Karpas-422 (cell line): ENCODE data around the gene FMN1. TPM values are rescaled to one million over a fixed set of nuclear protein-coding genes. Genes with fewer than 3 reads are reported as not detected.

Source experiments
- DNase-seq: peaks from one replicate; pipeline ENCODE4 v3.0.0-alpha.2; 2015
- H2AFZ ChIP-seq: fragments of 200-600 bp; sonication (generic); 2 replicates; pipeline ENCODE4 v1.6.1; 2014; ENCODE audit warnings: antibody characterized with exemption, low read length, mixed read lengths
- H3K27ac ChIP-seq: fragments of 200-600 bp; sonication (generic); 2 replicates; pipeline ENCODE4 v1.5.1; 2014; ENCODE audit warnings: mild to moderate bottlenecking, low read length, moderate library complexity
- H3K27me3 ChIP-seq: fragments of 200-600 bp; sonication (generic); 2 replicates; pipeline ENCODE4 v1.6.1; 2014; ENCODE audit warnings: low read length, mixed read lengths
- H3K36me3 ChIP-seq: fragments of 200-600 bp; sonication (generic); 2 replicates; pipeline ENCODE4 v1.6.1; 2014; ENCODE audit warnings: low read length, mixed read lengths; ENCODE audit not compliant: insufficient read depth
- H3K4me1 ChIP-seq: fragments of 200-600 bp; sonication (generic); 2 replicates; pipeline ENCODE4 v1.6.1; 2014; ENCODE audit warnings: mild to moderate bottlenecking, low read length, mixed read lengths
- H3K4me2 ChIP-seq: fragments of 200-600 bp; sonication (generic); 2 replicates; pipeline ENCODE4 v1.6.1; 2014; ENCODE audit warnings: low read length, low read depth, mild to moderate bottlenecking; ENCODE audit not compliant: poor library complexity, severe bottlenecking
- H3K4me3 ChIP-seq: fragments of 200-600 bp; sonication (generic); 2 replicates; pipeline ENCODE4 v1.5.1; 2014; ENCODE audit warnings: mild to moderate bottlenecking, antibody characterized with exemption, low read length, mixed read lengths
- H3K79me2 ChIP-seq: fragments of 200-600 bp; sonication (generic); 2 replicates; pipeline ENCODE4 v1.6.1; 2014; ENCODE audit warnings: mild to moderate bottlenecking, low read length, mixed read lengths
- H3K9ac ChIP-seq: fragments of 200-600 bp; sonication (generic); 2 replicates; pipeline ENCODE4 v1.6.0; 2014; ENCODE audit warnings: low read length
- H3K9me2 ChIP-seq: fragments of 200-600 bp; sonication (generic), shearing (Covaris generic); replicated peaks from 2 replicates; pipeline ENCODE4 v1.6.0; 2014; ENCODE audit warnings: mild to moderate bottlenecking, low read length, moderate library complexity; ENCODE audit not compliant: insufficient read depth
- H3K9me3 ChIP-seq: fragments of 300-700, 200-600 bp; sonication (generic); 2 replicates; pipeline ENCODE4 v1.6.1; 2014; ENCODE audit warnings: low read length, mixed read lengths
- H4K20me1 ChIP-seq: fragments of 200-600 bp; sonication (generic); 2 replicates; pipeline ENCODE4 v1.6.1; 2014; ENCODE audit warnings: mild to moderate bottlenecking, antibody characterized with exemption, low read length, low read depth; ENCODE audit not compliant: insufficient read depth
- total RNA-seq: library from RNA; depleted of rRNA; stranded (reverse); fragments of >200 nt; shearing (Covaris generic); gene quantifications from 2 replicates; pipeline ENCODE4 v1.2.3, GENCODE V29; 2014; ENCODE audit warnings: low replicate concordance

Gene FMN1
- total RNA-seq, 1 experiment from 2014 or later: 1.1 TPM

GRCh38 chr15:33055962-33056361, 138.6 kb downstream of the FMN1 start:
- no peaks in the 10 kb centered on the region for H3K27me3 ChIP-seq
- H2AFZ ChIP-seq: no peak overlapping the region
- no peak overlapping the region for H3K4me2 ChIP-seq
- no peaks in the 10 kb centered on the region for H4K20me1 ChIP-seq
- H3K4me3 ChIP-seq: no peak overlapping the region
- H3K9me2 ChIP-seq: no peaks in the 10 kb centered on the region
- H3K27ac ChIP-seq: no peak overlapping the region
- DNase-seq: no peak
- no peaks in the 10 kb centered on the region for H3K4me1 ChIP-seq
- H3K36me3 ChIP-seq: no peaks in the 10 kb centered on the region
- H3K9me3 ChIP-seq: no peaks in the 10 kb centered on the region
- H3K79me2 ChIP-seq: no peaks in the 10 kb centered on the region
- no peak overlapping the region for H3K9ac ChIP-seq

GRCh38 chr15:33051528-33051927, 143.0 kb downstream of the FMN1 start:
- DNase-seq: no peak
- no peak overlapping the region for H3K4me2 ChIP-seq
- H3K27me3 ChIP-seq: no peaks in the 10 kb centered on the region
- H3K4me1 ChIP-seq: no peaks in the 10 kb centered on the region
- no peaks in the 10 kb centered on the region for H3K79me2 ChIP-seq
- H3K9me2 ChIP-seq: 0 out of 2 replicates have a peak, but pooled peaks cover 8% of the 10 kb centered on the region
- H3K9ac ChIP-seq: no peak overlapping the region
- no peak overlapping the region for H3K27ac ChIP-seq
- no peaks in the 10 kb centered on the region for H4K20me1 ChIP-seq
- no peaks in the 10 kb centered on the region; the same call in 1 of the 2 replicates for H3K36me3 ChIP-seq
- no peak overlapping the region for H2AFZ ChIP-seq
- H3K9me3 ChIP-seq: peaks cover 7% of the 10 kb centered on the region; the same call in 1 of the 2 replicates
- H3K4me3 ChIP-seq: no peak overlapping the region

GRCh38 chr15:33048255-33048654, 146.3 kb downstream of the FMN1 start:
- Histone ChIP-seq H3K4me1 (no peaks in the 10 kb centered on the region), H3K9ac (no peak overlapping the region), H3K4me3 (no peak overlapping the region), H3K36me3 (no peaks in the 10 kb centered on the region; the same call in 1 of the 2 replicates), H3K27me3 (no peaks in the 10 kb centered on the region), H3K9me2 (0 out of 2 replicates have a peak, but pooled peaks cover 8% of the 10 kb centered on the region), H3K79me2 (no peaks in the 10 kb centered on the region), H3K4me2 (no peak overlapping the region), H2AFZ (no peak overlapping the region), H4K20me1 (no peaks in the 10 kb centered on the region), H3K9me3 (peaks cover 7% of the 10 kb centered on the region; the same call in 1 of the 2 replicates), H3K27ac (no peak overlapping the region)
- no peak for DNase-seq

- H3K9me3 ChIP-seq: peaks cover 7% of the 10 kb centered on the region; the same call in 1 of the 2 replicates
- no peak overlapping the region for H3K9ac ChIP-seq
- H4K20me1 ChIP-seq: no peaks in the 10 kb centered on the region
- no peak overlapping the region for H2AFZ ChIP-seq
- H3K4me1 ChIP-seq: no peaks in the 10 kb centered on the region
- H3K27ac ChIP-seq: no peak overlapping the region
- no peak overlapping the region for H3K4me2 ChIP-seq
- no peaks in the 10 kb centered on the region for H3K27me3 ChIP-seq
- H3K9me2 ChIP-seq: 0 out of 2 replicates have a peak, but pooled peaks cover 8% of the 10 kb centered on the region
- H3K36me3 ChIP-seq: no peaks in the 10 kb centered on the region; the same call in 1 of the 2 replicates
- H3K79me2 ChIP-seq: no peaks in the 10 kb centered on the region
- no peak for DNase-seq
- no peak overlapping the region for H3K4me3 ChIP-seq
Observed at GRCh38 chr15:33047077-33047476, 147.4 kb downstream of the FMN1 start.

DNA sequence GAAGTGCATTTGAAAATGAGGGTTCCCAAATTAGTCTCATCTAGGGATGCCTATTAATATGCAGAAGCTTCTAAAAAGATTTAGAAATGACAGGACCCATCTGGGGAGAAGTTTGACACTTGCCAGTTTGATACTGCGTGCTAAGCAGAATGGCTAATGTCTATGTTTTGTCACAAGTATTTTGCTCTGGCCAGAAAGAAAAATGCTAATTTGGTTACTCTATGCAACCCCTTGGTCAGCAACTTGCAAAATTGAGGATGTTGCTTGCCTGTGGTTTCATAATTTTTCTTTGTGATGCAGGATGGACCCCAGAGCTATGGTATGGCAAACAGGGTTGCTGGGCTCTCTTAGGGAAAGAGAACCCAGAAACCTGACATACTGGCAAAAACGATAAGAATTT, 148.2 kb downstream of the FMN1 start:
- no peaks in the 10 kb centered on the region for H3K79me2 ChIP-seq
- no peak overlapping the region for H3K4me2 ChIP-seq
- no peaks in the 10 kb centered on the region; the same call in 1 of the 2 replicates for H3K36me3 ChIP-seq
- no peaks in the 10 kb centered on the region for H4K20me1 ChIP-seq
- no peak overlapping the region for H3K9ac ChIP-seq
- no peaks in the 10 kb centered on the region for H3K4me1 ChIP-seq
- H3K9me2 ChIP-seq: 0 out of 2 replicates have a peak, but pooled peaks cover 8% of the 10 kb centered on the region
- peaks cover 7% of the 10 kb centered on the region; the same call in 1 of the 2 replicates for H3K9me3 ChIP-seq
- H3K27ac ChIP-seq: no peak overlapping the region
- H2AFZ ChIP-seq: no peak overlapping the region
- no peak overlapping the region for H3K4me3 ChIP-seq
- no peak for DNase-seq
- H3K27me3 ChIP-seq: no peaks in the 10 kb centered on the region

- no peak overlapping the region for H3K27ac ChIP-seq
- H3K9ac ChIP-seq: no peak overlapping the region
- no peaks in the 10 kb centered on the region for H3K79me2 ChIP-seq
- no peak overlapping the region for H3K4me2 ChIP-seq
- H3K9me3 ChIP-seq: peaks cover 7% of the 10 kb centered on the region; the same call in 1 of the 2 replicates
- no peaks in the 10 kb centered on the region for H4K20me1 ChIP-seq
- no peaks in the 10 kb centered on the region; the same call in 1 of the 2 replicates for H3K36me3 ChIP-seq
- no peak overlapping the region for H2AFZ ChIP-seq
- no peaks in the 10 kb centered on the region for H3K27me3 ChIP-seq
- no peak overlapping the region for H3K4me3 ChIP-seq
- no peaks in the 10 kb centered on the region for H3K4me1 ChIP-seq
- no peak for DNase-seq
- 0 out of 2 replicates have a peak, but pooled peaks cover 2% of the 10 kb centered on the region for H3K9me2 ChIP-seq
Observed at GRCh38 chr15:33045066-33045810, 149.3 kb downstream of the FMN1 start.

GRCh38 chr15:33044598-33044997, 149.9 kb downstream of the FMN1 start:
- Histone ChIP-seq H3K4me1 (no peaks in the 10 kb centered on the region), H3K27me3 (no peaks in the 10 kb centered on the region), H3K36me3 (no peaks in the 10 kb centered on the region; the same call in 1 of the 2 replicates), H4K20me1 (no peaks in the 10 kb centered on the region), H3K9me2 (no peaks in the 10 kb centered on the region), H3K79me2 (no peaks in the 10 kb centered on the region), H2AFZ (no peak overlapping the region), H3K4me3 (no peak overlapping the region), H3K27ac (no peak overlapping the region), H3K4me2 (no peak overlapping the region), H3K9me3 (peaks cover 7% of the 10 kb centered on the region; the same call in 1 of the 2 replicates), H3K9ac (no peak overlapping the region)
- DNase-seq: no peak

GRCh38 chr15:33043636-33044035, 150.9 kb downstream of the FMN1 start:
- Histone ChIP-seq H2AFZ (no peak overlapping the region), H3K4me3 (no peak overlapping the region), H3K27me3 (no peaks in the 10 kb centered on the region), H3K9me3 (peaks cover under 1% of the 10 kb centered on the region; the same call in 1 of the 2 replicates), H3K9ac (no peak overlapping the region), H3K79me2 (no peaks in the 10 kb centered on the region), H4K20me1 (no peaks in the 10 kb centered on the region), H3K36me3 (no peaks in the 10 kb centered on the region; the same call in 1 of the 2 replicates), H3K4me2 (no peak overlapping the region), H3K4me1 (no peaks in the 10 kb centered on the region), H3K9me2 (no peaks in the 10 kb centered on the region), H3K27ac (no peak overlapping the region)
- DNase-seq: no peak
